Testis (tissue), 3 donors: ENCODE measurements around the gene KLF5. TPM values are rescaled to one million over a fixed set of nuclear protein-coding genes. Genes with fewer than 3 reads are reported as not detected.

ENCODE experiments used
- DNase-seq: peaks from one replicate; pipeline ENCODE4 v3.0.0-alpha.2; 2019
- H3K27ac ChIP-seq, 2 donors: fragments of 200-600 bp; sonication (generic); one replicate each; pipeline ENCODE4 v1.5.1; 2019
- H3K27me3 ChIP-seq: fragments of 200-600 bp; sonication (generic); one replicate; pipeline ENCODE4 v1.5.1; 2019
- H3K36me3 ChIP-seq: fragments of 200-600 bp; sonication (generic); one replicate; pipeline ENCODE4 v1.5.1; 2017; ENCODE audit warnings: low read depth; ENCODE audit errors: missing control alignments
- H3K4me1 ChIP-seq: fragments of 200-600 bp; sonication (generic); one replicate; pipeline ENCODE4 v1.5.1; 2019
- H3K4me3 ChIP-seq, 2 donors: fragments of 200-600 bp; sonication (generic); one replicate each; pipeline ENCODE4 v1.5.1; 2017 to 2019
- H3K9me3 ChIP-seq: fragments of 200-600 bp; sonication (generic); one replicate; pipeline ENCODE4 v1.5.1; 2017
- POLR2A ChIP-seq: fragments of 450-650 bp; IDR thresholded peaks from one replicate; pipeline ENCODE4 v1.6.1; 2017; ENCODE audit warnings: antibody characterized with exemption, mild to moderate bottlenecking, moderate library complexity
- WGBS, 2 donors: methylation state at CpG; one replicate each; pipeline ENCODE4 v1.1.5; 2018; 5-methylcytosine and 5-hydroxymethylcytosine counted together
- intact Hi-C: fragments of 100-400 bp; cut with DNase I; formaldehyde crosslinking; loops from one replicate; pipeline ENCODE4 v1.15.1; 2023; ENCODE audit warnings: low total_unique reads
- polyA plus RNA-seq: library from polyadenylated mRNA; stranded (reverse); fragments of 350-450 nt; fragmentation: Illumina TruSeq; extraction: RNeasy Lipid Tissue Mini Kit (QIAGEN cat#74804); gene quantifications from one replicate; pipeline ENCODE4 v1.2.3, GENCODE V29; 2014; ENCODE audit warnings: low read depth, low replicate concordance; ENCODE audit not compliant: insufficient read depth
- total RNA-seq, 2 donors: library from RNA; depleted of rRNA; stranded (reverse); fragments of >200 nt; gene quantifications; one replicate each; pipeline ENCODE4 v1.2.3, GENCODE V29; 2016
- TF ChIP-seq, protein P1 (sequence below), 3 experiments: fragments of 450-650 bp in 2 of 3; fragments of 200-600 bp in 1 of 3; sonication (generic) in 1 of 3; IDR thresholded peaks; one replicate each; pipeline ENCODE4 v1.5.1; 2016 to 2019; ENCODE audit warnings: antibody characterized with exemption in 3 of 3, mild to moderate bottlenecking in 2 of 3, moderate library complexity in 1 of 3

KLF5 gene
- total and polyA plus RNA-seq, 3 donors from 2014 or later, result 17.2 to 92.6 (median 25.2) TPM

DNA sequence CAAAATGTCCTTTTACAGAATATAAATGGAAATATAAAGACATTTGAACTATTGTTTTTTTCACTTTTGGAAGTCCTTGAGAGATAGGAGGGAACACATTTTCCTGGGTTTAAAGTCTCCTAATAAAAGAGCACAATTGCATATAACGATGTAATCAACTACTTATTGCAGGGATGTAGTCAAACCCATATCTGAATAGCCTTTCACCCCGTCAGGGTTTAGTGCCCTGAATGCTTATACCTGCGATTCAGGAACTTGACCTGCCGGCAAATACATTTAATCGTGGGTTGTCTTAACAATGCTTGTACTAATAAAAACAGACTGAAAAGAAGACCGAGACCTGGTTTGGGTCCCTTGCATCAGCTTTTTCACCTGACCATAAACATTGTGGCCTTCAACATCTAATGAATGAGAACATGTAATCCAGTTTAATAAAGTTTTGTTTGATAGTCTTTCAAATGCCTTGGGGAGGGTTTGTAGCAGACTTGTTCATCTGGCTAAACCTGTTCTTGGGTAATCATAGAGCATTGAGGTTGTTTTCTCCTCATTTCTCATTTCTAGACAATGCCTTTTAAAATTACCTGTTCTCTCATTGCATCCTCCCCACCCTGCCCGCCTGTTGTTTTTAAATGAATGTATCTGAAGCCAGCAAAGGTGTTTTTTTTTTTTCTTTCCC, 7.0 kb downstream of the KLF5 start:
- no peaks in the 10 kb centered on the region for H3K9me3 ChIP-seq
- no peak for DNase-seq
- no peaks in the 10 kb centered on the region for H3K27me3 ChIP-seq
- no peak overlapping the region for H3K4me3 ChIP-seq
- 81 to 82% methylated on average over 7 of the region's 7 CpGs for WGBS, 2 donors
- no peaks in the 10 kb centered on the region for H3K4me1 ChIP-seq
- no peaks in the 10 kb centered on the region for H3K36me3 ChIP-seq
- TF ChIP-seq, protein P1, sequence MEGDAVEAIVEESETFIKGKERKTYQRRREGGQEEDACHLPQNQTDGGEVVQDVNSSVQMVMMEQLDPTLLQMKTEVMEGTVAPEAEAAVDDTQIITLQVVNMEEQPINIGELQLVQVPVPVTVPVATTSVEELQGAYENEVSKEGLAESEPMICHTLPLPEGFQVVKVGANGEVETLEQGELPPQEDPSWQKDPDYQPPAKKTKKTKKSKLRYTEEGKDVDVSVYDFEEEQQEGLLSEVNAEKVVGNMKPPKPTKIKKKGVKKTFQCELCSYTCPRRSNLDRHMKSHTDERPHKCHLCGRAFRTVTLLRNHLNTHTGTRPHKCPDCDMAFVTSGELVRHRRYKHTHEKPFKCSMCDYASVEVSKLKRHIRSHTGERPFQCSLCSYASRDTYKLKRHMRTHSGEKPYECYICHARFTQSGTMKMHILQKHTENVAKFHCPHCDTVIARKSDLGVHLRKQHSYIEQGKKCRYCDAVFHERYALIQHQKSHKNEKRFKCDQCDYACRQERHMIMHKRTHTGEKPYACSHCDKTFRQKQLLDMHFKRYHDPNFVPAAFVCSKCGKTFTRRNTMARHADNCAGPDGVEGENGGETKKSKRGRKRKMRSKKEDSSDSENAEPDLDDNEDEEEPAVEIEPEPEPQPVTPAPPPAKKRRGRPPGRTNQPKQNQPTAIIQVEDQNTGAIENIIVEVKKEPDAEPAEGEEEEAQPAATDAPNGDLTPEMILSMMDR (IDR thresholded peaks at IDR 0.05), result no peak
- TF ChIP-seq POLR2A, result no peak
- H3K27ac ChIP-seq, result no peak overlapping the region
- intact Hi-C loops, result no loop called here

DNA sequence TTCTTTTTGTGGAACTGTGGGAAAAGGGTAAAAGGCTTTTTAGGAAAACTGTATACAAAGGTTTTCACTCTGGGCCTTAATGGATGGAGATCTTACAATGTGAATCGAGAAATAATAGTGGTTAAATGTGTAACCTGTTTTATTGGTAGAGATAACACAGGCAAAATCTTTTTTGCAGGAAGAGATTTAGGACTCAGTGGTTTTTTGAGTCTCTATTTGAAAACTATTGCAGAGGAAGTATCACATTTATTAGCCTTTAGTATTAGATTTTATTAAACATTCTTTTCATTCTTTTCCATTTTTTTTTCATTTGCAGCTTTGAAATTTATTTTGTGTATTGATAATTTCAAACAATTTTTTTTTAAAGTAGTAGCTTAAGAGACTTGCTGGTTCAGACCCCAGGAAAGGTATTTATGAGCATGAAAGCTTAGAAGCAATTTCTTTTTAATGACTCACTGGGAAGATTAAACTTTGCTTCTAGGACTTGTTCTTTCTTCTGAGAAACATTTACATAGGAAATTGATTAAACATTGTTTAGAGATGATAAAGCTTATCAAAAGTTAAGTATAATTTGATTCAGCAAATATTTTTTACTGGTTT, 10.5 kb downstream of the KLF5 start:
- Histone ChIP-seq H3K9me3 (no peaks in the 10 kb centered on the region), H3K27ac (no peak overlapping the region), H3K4me3 (no peak overlapping the region), H3K4me1 (no peaks in the 10 kb centered on the region), H3K27me3 (no peaks in the 10 kb centered on the region), H3K36me3 (no peaks in the 10 kb centered on the region)
- no peak for TF ChIP-seq POLR2A
- TF ChIP-seq, protein P1 (IDR thresholded peaks at IDR 0.05), result no peak
- no peak for DNase-seq
- intact Hi-C loops, result no loop called here
- 86 to 98% methylated on average over 1 of the region's 1 CpG for WGBS, 2 donors

DNA sequence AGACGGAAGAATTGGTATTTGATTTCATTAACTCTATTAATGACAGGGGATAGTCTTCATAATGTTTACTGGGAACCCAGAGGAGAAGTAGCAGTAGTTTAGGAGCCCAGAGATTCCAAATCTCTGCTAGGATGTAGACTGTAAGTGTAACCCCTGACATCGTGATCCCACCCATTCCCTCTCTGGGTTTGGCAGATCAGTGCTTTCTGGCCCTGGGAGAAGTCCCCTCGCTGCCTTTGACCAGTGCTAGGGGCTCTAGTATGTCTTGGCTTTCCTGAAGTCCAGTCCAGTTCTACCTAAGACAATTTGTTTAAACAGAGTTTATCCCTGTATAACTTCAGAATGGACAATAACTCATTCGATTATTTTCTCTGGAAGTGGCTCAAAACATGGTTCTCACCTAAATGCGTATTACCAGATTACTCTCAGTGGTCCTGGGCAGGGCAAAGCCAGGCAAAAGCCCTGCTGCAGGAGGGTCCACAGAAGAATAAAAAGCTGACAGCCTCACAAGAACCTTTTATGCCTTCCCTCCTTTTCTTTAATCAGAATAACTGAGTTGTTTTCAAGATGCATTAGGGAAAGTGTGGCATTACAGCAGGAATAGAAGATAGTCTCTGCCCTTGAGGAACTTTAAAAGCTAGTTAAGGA, 11.8 kb downstream of the KLF5 start:
- intact Hi-C loops, result no loop called here
- Histone ChIP-seq H3K4me1 (no peaks in the 10 kb centered on the region), H3K36me3 (no peaks in the 10 kb centered on the region), H3K27ac (no peak overlapping the region), H3K4me3 (no peak overlapping the region), H3K9me3 (no peaks in the 10 kb centered on the region), H3K27me3 (no peaks in the 10 kb centered on the region)
- 86 to 94% methylated on average over 5 of the region's 5 CpGs for WGBS, 2 donors
- no peak for DNase-seq
- TF ChIP-seq POLR2A, result no peak
- TF ChIP-seq, protein P1 (IDR thresholded peaks at IDR 0.05), result no peak

DNA sequence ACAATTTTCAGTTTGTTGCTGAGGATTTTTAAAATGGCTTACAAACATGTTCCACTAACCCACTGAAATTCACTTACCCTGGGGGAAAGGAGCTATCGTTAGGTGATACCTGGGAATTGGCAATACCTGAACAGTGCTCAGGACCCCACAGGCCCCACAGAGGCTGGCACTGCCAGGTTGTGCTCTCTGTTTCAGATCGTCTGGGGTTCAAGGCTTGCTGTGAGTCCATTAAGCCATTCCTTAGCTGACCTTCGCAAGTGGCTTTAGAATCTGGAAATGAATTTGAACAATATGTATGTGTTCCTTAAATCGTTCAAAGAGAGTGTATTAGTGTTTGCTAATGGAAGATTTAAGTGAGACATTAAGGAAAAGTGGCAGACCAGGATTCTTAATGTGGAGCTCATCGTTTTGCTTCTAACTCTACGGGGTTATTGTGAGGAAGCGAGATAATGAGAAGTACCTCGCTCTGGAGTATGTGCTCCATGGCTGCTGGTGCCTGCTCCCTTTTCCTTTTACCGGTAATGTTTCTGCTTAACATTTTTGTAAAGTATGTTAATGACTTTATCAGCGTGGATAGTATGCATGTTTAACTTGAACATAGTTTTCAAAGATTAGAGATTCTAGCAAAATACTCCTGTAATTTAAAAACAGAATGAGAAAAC, 13.6 kb downstream of the KLF5 start:
- DNase-seq, result no peak
- H3K4me3 ChIP-seq, result no peak overlapping the region
- H3K9me3 ChIP-seq, result no peaks in the 10 kb centered on the region
- TF ChIP-seq, protein P1 (IDR thresholded peaks at IDR 0.05), result no peak
- no peak for TF ChIP-seq POLR2A
- H3K27ac ChIP-seq, result no peak overlapping the region
- H3K27me3 ChIP-seq, result no peaks in the 10 kb centered on the region
- no peaks in the 10 kb centered on the region for H3K4me1 ChIP-seq
- intact Hi-C loops, result no loop called here
- 83 to 84% methylated on average over 10 of the region's 10 CpGs for WGBS, 2 donors
- no peaks in the 10 kb centered on the region for H3K36me3 ChIP-seq
